Peyer's patch (tissue), 4 donors: ENCODE results near the gene PCSK5. TPM values are rescaled to one million over a fixed set of nuclear protein-coding genes. Genes with fewer than 3 reads are reported as not detected.

Experiments used
- DNase-seq, 3 donors: peaks; one replicate each; pipeline ENCODE4 v3.0.0-alpha.2; 2017 to 2019
- H3K27ac ChIP-seq, 4 donors: fragments of 200-600 bp; sonication (generic); one replicate each; pipeline ENCODE4 v1.5.1; 2016 to 2019
- H3K27me3 ChIP-seq, 2 donors: fragments of 200-600 bp; sonication (generic); one replicate each; pipeline ENCODE4 v1.5.1; 2019
- H3K36me3 ChIP-seq, 3 donors: fragments of 200-600 bp; sonication (generic); one replicate each; pipeline ENCODE4 v1.5.1; 2016 to 2019
- H3K4me1 ChIP-seq, 4 donors: fragments of 200-600 bp; sonication (generic); one replicate each; pipeline ENCODE4 v1.5.1; 2016 to 2019
- H3K4me3 ChIP-seq, 4 donors: fragments of 200-600 bp; sonication (generic); 1 replicate in 3 of 4; 2 replicates in 1 of 4; pipeline ENCODE4 v1.5.1; 2016 to 2019; ENCODE audit warnings: mild to moderate bottlenecking in 1 of 4
- H3K9me3 ChIP-seq, 4 donors: fragments of 200-600 bp; sonication (generic); one replicate each; pipeline ENCODE4 v1.5.1; 2016 to 2019; ENCODE audit warnings: mild to moderate bottlenecking in 1 of 4
- CTCF ChIP-seq, 6 experiments: fragments of 450-650 bp in 4 of 6; fragments of 200-600 bp in 2 of 6; sonication (generic) in 1 of 6; IDR thresholded peaks; one replicate each; pipeline ENCODE4 v1.5.1; 2017 to 2019; ENCODE audit warnings: antibody characterized with exemption in 6 of 6, mild to moderate bottlenecking in 3 of 6, moderate library complexity in 1 of 6
- POLR2A ChIP-seq, 2 donors: fragments of 450-650 bp; IDR thresholded peaks; one replicate each; pipeline ENCODE4 v1.5.1; 2017; ENCODE audit warnings: antibody characterized with exemption in 2 of 2, mild to moderate bottlenecking in 2 of 2, moderate library complexity in 2 of 2
- total RNA-seq, 4 donors: library from RNA; depleted of rRNA; stranded (reverse); fragments of >200 nt; gene quantifications; one replicate each; pipeline ENCODE4 v1.1.0, GENCODE V29; 2016

Gene PCSK5
- total RNA-seq, 4 donors from 2014 or later = 77.6 to 488 (median 411) TPM

GRCh38 chr9:76099516-76099915 lies 209.0 kb downstream of the PCSK5 start:
- no peak overlapping the region for H3K4me3 ChIP-seq
- H3K36me3 ChIP-seq = peaks cover 0 to 76% (median 0%) of the 10 kb centered on the region in 3 donors
- no peaks in the 10 kb centered on the region for H3K27me3 ChIP-seq
- no peak overlapping the region for H3K27ac ChIP-seq
- TF ChIP-seq CTCF (IDR thresholded peaks at IDR 0.05) (no peak), POLR2A (IDR thresholded peaks at IDR 0.05) (no peak)
- H3K4me1 ChIP-seq = peaks cover 0 to 18% (median 0%) of the 10 kb centered on the region in 4 donors
- no peak for DNase-seq
- no peaks in the 10 kb centered on the region for H3K9me3 ChIP-seq

- DNase-seq = no peak
Observed at GRCh38 chr9:76101075-76101474, 210.6 kb downstream of the PCSK5 start.

GRCh38 chr9:76101491-76101890 lies 211.0 kb downstream of the PCSK5 start:
- Histone ChIP-seq H3K27ac (peak overlapping the region in 1 of 4 donors; percentile 0), H3K27me3 (no peaks in the 10 kb centered on the region), H3K9me3 (no peaks in the 10 kb centered on the region), H3K4me3 (no peak overlapping the region), H3K36me3 (peaks cover 0 to 64% (median 0%) of the 10 kb centered on the region in 3 donors), H3K4me1 (peaks cover 0 to 18% (median 0%) of the 10 kb centered on the region in 4 donors)
- DNase-seq = no peak
- TF ChIP-seq CTCF (IDR thresholded peaks at IDR 0.05) = no peak
- no peak for TF ChIP-seq POLR2A (IDR thresholded peaks at IDR 0.05)

More at GRCh38 chr9:76101075-76101474, 210.6 kb downstream of the PCSK5 start:
- H3K9me3 ChIP-seq = no peaks in the 10 kb centered on the region
- peak overlapping the region in 1 of 4 donors; percentile 0 for H3K27ac ChIP-seq
- H3K36me3 ChIP-seq = peaks cover 0 to 68% (median 0%) of the 10 kb centered on the region in 3 donors
- H3K27me3 ChIP-seq = no peaks in the 10 kb centered on the region
- H3K4me3 ChIP-seq = no peak overlapping the region
- H3K4me1 ChIP-seq = peaks cover 0 to 18% (median 0%) of the 10 kb centered on the region in 4 donors
- no peak for TF ChIP-seq POLR2A (IDR thresholded peaks at IDR 0.05)
- TF ChIP-seq CTCF (IDR thresholded peaks at IDR 0.05) = no peak

GRCh38 chr9:76101947-76102346 lies 211.5 kb downstream of the PCSK5 start:
- peaks cover 0 to 18% (median 0%) of the 10 kb centered on the region in 4 donors for H3K4me1 ChIP-seq
- H3K27ac ChIP-seq = no peak overlapping the region
- no peaks in the 10 kb centered on the region for H3K27me3 ChIP-seq
- H3K9me3 ChIP-seq = no peaks in the 10 kb centered on the region
- peak in 1 of 3 donors; percentile 63 for DNase-seq
- H3K4me3 ChIP-seq = no peak overlapping the region
- no peak for TF ChIP-seq CTCF (IDR thresholded peaks at IDR 0.05)
- TF ChIP-seq POLR2A (IDR thresholded peaks at IDR 0.05) = no peak
- H3K36me3 ChIP-seq = peaks cover 0 to 63% (median 0%) of the 10 kb centered on the region in 3 donors

- Histone ChIP-seq H3K36me3 (peaks cover 0 to 64% (median 3%) of the 10 kb centered on the region in 3 donors), H3K4me3 (no peak overlapping the region), H3K27me3 (no peaks in the 10 kb centered on the region), H3K4me1 (peaks cover 0 to 18% (median 0%) of the 10 kb centered on the region in 4 donors), H3K27ac (no peak overlapping the region), H3K9me3 (no peaks in the 10 kb centered on the region)
- no peak for DNase-seq
- no peak for TF ChIP-seq POLR2A (IDR thresholded peaks at IDR 0.05)
- TF ChIP-seq CTCF (IDR thresholded peaks at IDR 0.05) = no peak
Observed at GRCh38 chr9:76103531-76104315, 213.2 kb downstream of the PCSK5 start.
